Nephron progenitor cell (in vitro differentiated cells): ENCODE results near the gene TRAF3.
A peak's percentile ranks its signal among the peaks of the same experiment; 100 is the strongest.
"Not testable (repeated sequence)": the region's sequence is repeated elsewhere in the genome, so short reads cannot be mapped to it uniquely, and the experiment has no call there.

Experiments
- DNase-seq: peaks from one replicate; pipeline ENCODE4 v3.0.0; 2021
- H3K27ac Mint-ChIP-seq: 2 replicates; pipeline ENCODE4 v1.8.0; 2021; ENCODE audit warnings: mild to moderate bottlenecking, moderate library complexity, mixed read lengths
- H3K27me3 Mint-ChIP-seq: 2 replicates; pipeline ENCODE4 v1.8.0; 2021; ENCODE audit warnings: mild to moderate bottlenecking, low read depth, mixed read lengths; ENCODE audit not compliant: poor library complexity
- H3K36me3 Mint-ChIP-seq: 2 replicates; pipeline ENCODE4 v1.8.0; 2021; ENCODE audit warnings: low read depth, mixed read lengths
- H3K4me1 Mint-ChIP-seq: 2 replicates; pipeline ENCODE4 v1.8.0; 2021; ENCODE audit warnings: mixed read lengths
- H3K4me3 Mint-ChIP-seq: 2 replicates; pipeline ENCODE4 v1.8.0; 2021; ENCODE audit warnings: mild to moderate bottlenecking, moderate library complexity, mixed read lengths
- H3K9me3 Mint-ChIP-seq: 2 replicates; pipeline ENCODE4 v1.8.0; 2021; ENCODE audit warnings: mild to moderate bottlenecking, moderate library complexity, mixed read lengths
- TF ChIP-seq, protein P1 (sequence below): fragments of 200-600 bp; sonication (generic); IDR thresholded peaks from 2 replicates; pipeline ENCODE4 v1.5.0; 2021; ENCODE audit warnings: antibody characterized with exemption

Gene TRAF3

DNA sequence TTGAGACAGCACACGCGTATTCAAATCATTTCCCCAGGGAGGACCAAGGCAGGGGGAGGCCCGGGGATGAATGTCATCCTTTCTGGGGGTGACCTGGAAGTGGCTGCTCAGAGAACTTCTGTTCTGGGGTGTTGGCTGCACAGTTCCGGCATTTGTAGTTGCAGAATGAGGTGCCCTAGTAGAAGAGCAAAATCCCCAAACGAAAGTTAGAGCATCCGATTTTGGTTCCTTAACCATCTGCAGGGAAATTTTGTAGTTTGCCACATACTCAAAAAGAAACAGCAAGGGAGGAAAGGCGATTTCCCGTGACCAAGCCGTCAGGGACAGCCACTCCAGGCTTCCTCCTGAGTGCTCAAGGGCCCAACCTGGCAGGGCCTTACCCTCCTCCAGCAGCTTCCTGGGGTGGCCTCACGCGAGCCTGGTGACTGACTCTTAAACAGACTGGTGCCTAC lies 13.0 kb upstream of the TRAF3 start:
- no peaks in the 10 kb centered on the region for H3K9me3 Mint-ChIP-seq
- H3K27me3 Mint-ChIP-seq: peaks cover 28% of the 10 kb centered on the region
- H3K27ac Mint-ChIP-seq: peak overlapping the region; percentile 59
- peaks cover 41% of the 10 kb centered on the region for H3K4me1 Mint-ChIP-seq
- no peaks in the 10 kb centered on the region for H3K36me3 Mint-ChIP-seq
- no peak overlapping the region for H3K4me3 Mint-ChIP-seq
- TF ChIP-seq, protein P1, sequence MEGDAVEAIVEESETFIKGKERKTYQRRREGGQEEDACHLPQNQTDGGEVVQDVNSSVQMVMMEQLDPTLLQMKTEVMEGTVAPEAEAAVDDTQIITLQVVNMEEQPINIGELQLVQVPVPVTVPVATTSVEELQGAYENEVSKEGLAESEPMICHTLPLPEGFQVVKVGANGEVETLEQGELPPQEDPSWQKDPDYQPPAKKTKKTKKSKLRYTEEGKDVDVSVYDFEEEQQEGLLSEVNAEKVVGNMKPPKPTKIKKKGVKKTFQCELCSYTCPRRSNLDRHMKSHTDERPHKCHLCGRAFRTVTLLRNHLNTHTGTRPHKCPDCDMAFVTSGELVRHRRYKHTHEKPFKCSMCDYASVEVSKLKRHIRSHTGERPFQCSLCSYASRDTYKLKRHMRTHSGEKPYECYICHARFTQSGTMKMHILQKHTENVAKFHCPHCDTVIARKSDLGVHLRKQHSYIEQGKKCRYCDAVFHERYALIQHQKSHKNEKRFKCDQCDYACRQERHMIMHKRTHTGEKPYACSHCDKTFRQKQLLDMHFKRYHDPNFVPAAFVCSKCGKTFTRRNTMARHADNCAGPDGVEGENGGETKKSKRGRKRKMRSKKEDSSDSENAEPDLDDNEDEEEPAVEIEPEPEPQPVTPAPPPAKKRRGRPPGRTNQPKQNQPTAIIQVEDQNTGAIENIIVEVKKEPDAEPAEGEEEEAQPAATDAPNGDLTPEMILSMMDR: no peak
- DNase-seq: no peak

DNA sequence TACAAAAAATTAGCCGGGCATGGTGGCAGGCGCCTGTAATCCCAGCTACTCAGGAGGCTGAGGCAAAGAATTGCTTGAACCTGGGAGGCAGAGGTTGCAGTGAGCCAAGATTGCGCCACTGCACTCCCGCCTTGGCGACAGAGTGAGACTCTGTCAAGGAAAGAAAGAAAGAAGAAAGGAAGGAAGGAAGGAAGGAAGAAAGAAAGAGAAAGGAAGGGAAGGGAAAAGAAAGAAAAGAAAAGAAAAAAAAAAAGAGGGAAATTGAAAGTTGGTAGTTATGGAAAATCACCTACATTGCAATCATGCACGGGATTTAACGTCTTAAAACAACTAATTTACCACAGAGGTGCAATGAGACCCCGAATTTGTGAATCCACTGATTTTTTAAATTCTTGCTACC lies 11.5 kb upstream of the TRAF3 start:
- H3K27ac Mint-ChIP-seq, H3K4me3 Mint-ChIP-seq, H3K9me3 Mint-ChIP-seq, H3K36me3 Mint-ChIP-seq, DNase-seq: not testable (repeated sequence)
- peaks cover 35% of the 10 kb centered on the region for H3K4me1 Mint-ChIP-seq
- H3K27me3 Mint-ChIP-seq: peaks cover 17% of the 10 kb centered on the region

DNA sequence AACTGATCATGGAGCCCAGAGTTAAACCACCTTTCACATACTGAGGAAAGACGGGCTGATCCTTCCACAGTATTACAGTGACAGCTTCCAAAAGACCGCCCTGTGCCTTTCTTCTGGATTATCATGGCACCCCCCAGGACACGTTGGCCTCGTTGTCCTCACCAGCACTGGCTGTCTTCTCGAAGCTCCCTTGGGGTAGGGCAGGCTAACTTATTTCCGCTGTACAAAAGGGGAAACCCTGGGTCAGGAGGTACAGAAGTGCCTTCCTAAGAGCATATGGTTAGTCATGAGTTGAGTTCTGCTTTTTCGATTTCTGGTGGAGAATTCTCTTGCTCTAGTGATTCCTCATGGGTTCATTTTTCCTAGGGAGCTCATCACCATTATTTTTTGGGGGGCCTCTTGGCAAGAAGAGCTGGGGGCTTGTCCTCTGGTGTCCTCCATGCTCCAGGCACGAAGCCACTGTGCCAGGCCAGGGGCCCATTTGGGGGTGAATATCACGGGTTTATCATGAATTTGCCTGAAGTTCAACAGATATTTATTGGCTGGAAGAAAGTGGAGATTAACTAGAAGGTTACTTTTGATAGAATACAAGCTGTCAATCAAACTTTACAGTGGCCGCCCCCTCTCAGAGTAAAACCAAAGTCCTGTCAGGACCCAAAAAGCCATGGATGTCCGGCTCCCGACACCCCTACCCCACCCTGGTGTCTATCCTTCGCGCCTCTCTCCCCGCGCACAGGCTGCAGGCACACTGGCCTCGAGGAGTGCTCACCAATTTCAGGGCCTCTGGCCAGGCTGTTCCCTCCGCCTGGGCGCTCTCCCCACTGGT lies 8.8 kb upstream of the TRAF3 start:
- TF ChIP-seq, protein P1: no peak
- peaks cover 29% of the 10 kb centered on the region for H3K4me1 Mint-ChIP-seq
- H3K36me3 Mint-ChIP-seq: no peaks in the 10 kb centered on the region
- no peaks in the 10 kb centered on the region for H3K9me3 Mint-ChIP-seq
- H3K27me3 Mint-ChIP-seq: peaks cover 22% of the 10 kb centered on the region
- no peak for DNase-seq
- no peak overlapping the region for H3K4me3 Mint-ChIP-seq
- no peak overlapping the region for H3K27ac Mint-ChIP-seq

DNA sequence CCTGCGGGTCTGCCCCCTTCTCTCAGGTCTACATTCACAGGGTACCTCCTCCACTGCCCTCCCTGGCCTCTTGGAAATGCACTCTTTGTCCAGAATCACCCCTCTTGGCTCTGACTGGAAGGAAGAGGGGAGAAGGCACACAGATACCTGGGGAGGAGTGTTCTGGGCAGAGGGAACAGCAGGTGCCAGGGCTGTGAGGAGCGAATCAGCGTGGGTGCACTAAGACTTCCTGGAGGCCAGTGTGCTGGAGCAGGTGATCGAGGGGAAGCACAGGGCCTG lies 8.3 kb upstream of the TRAF3 start:
- H3K9me3 Mint-ChIP-seq: no peaks in the 10 kb centered on the region
- no peak overlapping the region for H3K4me3 Mint-ChIP-seq
- no peak overlapping the region for H3K27ac Mint-ChIP-seq
- TF ChIP-seq, protein P1: no peak
- peaks cover 19% of the 10 kb centered on the region for H3K27me3 Mint-ChIP-seq
- no peak for DNase-seq
- H3K36me3 Mint-ChIP-seq: no peaks in the 10 kb centered on the region
- H3K4me1 Mint-ChIP-seq: peaks cover 24% of the 10 kb centered on the region

DNA sequence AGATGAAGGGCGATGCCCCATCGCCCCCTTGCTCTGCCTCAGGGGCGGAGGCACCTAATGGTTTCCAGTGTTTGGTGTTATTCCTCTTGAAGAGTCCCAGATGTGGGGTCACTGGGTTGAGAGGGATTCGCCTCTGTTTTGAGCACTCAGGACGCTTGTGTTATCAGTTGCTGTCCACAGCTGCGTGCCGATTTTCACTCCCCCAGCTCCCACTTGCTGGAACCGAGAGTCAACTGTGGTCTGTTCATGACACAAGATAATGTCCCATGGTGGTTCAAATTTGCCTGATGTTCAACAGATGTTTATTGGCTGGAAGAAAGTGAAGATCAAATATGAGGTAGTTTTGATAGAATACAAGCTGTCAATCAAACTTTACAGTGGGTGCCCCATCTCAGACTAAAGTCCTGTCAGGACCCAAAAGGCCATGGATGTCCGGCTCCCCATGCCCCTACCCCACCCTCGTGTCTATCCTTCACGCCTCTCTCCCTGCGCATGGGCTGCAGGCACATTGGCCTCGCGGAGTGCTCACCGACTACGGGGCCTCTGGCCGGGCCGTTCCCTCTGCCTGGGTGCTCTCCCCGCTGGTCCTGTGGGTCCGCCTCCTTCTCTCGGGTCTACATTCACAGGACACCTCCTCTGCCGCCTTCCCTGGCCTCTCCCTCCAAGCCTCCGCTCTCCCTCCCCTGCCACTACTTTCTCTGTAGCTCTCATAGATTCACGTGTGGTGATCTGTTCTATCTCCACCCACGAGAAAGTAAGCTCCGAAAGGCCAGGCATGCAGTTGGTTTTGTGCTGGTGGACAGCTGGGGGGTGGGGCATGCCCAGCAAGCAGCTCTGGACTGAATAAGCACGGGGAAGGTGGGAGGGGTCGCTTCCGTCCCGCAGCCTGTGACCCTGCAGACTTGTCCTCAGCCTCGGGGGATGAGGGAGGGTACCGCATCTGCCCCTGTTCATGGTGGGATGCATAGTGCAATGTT lies 6.8 kb upstream of the TRAF3 start:
- no peak for DNase-seq
- TF ChIP-seq, protein P1: no peak
- peaks cover 24% of the 10 kb centered on the region for H3K4me1 Mint-ChIP-seq
- H3K27me3 Mint-ChIP-seq: peaks cover 19% of the 10 kb centered on the region
- H3K27ac Mint-ChIP-seq: no peak overlapping the region
- H3K36me3 Mint-ChIP-seq: no peaks in the 10 kb centered on the region
- H3K9me3 Mint-ChIP-seq: no peaks in the 10 kb centered on the region
- H3K4me3 Mint-ChIP-seq: no peak overlapping the region

DNA sequence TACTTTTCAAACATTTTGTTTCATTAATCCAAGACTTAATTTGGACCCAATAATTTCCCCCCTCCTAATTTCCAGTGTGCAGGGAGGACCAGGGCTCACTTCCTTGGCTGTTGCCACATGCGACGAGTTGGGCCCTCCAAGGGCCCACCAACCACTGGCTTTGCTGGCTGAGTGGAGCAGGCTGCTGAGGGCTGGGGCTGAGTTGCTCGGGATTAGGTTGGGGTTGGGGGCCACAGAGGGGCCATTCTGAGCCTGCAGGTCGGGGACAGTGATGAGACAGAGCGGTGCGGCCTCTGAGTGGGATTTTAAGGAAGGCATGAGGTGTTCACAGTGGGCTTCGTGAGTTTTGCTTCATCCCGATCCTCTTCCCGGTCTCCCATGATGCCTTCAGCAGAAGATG lies 6.1 kb upstream of the TRAF3 start:
- peaks cover 24% of the 10 kb centered on the region for H3K4me1 Mint-ChIP-seq
- H3K27ac Mint-ChIP-seq: no peak overlapping the region
- no peak overlapping the region for H3K4me3 Mint-ChIP-seq
- no peak for DNase-seq
- no peaks in the 10 kb centered on the region for H3K9me3 Mint-ChIP-seq
- H3K27me3 Mint-ChIP-seq: peaks cover 19% of the 10 kb centered on the region
- TF ChIP-seq, protein P1: no peak
- no peaks in the 10 kb centered on the region for H3K36me3 Mint-ChIP-seq
